Neural crest cell (in vitro differentiated cells): ENCODE measurements around the gene HSPA4. TPM values are rescaled to one million over a fixed set of nuclear protein-coding genes. Genes with fewer than 3 reads are reported as not detected.

Experiments
- DNase-seq: peaks from one replicate; pipeline ENCODE4 v3.0.0; 2021; ENCODE audit warnings: low read depth, mixed read lengths, low spot score
- H3K27ac Mint-ChIP-seq: one replicate; pipeline ENCODE4 v1.8.0; 2021; ENCODE audit warnings: mild to moderate bottlenecking, mixed read lengths; ENCODE audit not compliant: unreplicated experiment
- H3K27me3 Mint-ChIP-seq: 2 replicates; pipeline ENCODE4 v1.8.0; 2021; ENCODE audit warnings: low read depth, mild to moderate bottlenecking, mixed read lengths
- H3K36me3 Mint-ChIP-seq: 2 replicates; pipeline ENCODE4 v1.8.0; 2021; ENCODE audit warnings: low read depth, mild to moderate bottlenecking, mixed read lengths
- H3K4me1 Mint-ChIP-seq: 2 replicates; pipeline ENCODE4 v1.8.0; 2021; ENCODE audit warnings: mixed read lengths
- H3K4me3 Mint-ChIP-seq: one replicate; pipeline ENCODE4 v1.8.0; 2021; ENCODE audit warnings: mild to moderate bottlenecking, mixed read lengths
- H3K9me3 Mint-ChIP-seq: 2 replicates; pipeline ENCODE4 v1.8.0; 2021; ENCODE audit warnings: mixed read lengths
- total RNA-seq: library from RNA; stranded (reverse); gene quantifications from 2 replicates; pipeline ENCODE4 v1.2.1, GENCODE V29; 2021
- TF ChIP-seq, protein P1 (sequence below): fragments of 200-600 bp; sonication (generic); conservative IDR thresholded peaks from 2 replicates; pipeline ENCODE4 v1.5.0; 2021; ENCODE audit warnings: antibody characterized with exemption, mild to moderate bottlenecking

The HSPA4 gene
- total RNA-seq, 1 donor from 2014 or later, result 161 TPM

GRCh38 chr5:133106761-133107572 lies 55.2 kb downstream of the HSPA4 start:
- peaks cover 11% of the 10 kb centered on the region for H3K9me3 Mint-ChIP-seq
- TF ChIP-seq, protein P1, sequence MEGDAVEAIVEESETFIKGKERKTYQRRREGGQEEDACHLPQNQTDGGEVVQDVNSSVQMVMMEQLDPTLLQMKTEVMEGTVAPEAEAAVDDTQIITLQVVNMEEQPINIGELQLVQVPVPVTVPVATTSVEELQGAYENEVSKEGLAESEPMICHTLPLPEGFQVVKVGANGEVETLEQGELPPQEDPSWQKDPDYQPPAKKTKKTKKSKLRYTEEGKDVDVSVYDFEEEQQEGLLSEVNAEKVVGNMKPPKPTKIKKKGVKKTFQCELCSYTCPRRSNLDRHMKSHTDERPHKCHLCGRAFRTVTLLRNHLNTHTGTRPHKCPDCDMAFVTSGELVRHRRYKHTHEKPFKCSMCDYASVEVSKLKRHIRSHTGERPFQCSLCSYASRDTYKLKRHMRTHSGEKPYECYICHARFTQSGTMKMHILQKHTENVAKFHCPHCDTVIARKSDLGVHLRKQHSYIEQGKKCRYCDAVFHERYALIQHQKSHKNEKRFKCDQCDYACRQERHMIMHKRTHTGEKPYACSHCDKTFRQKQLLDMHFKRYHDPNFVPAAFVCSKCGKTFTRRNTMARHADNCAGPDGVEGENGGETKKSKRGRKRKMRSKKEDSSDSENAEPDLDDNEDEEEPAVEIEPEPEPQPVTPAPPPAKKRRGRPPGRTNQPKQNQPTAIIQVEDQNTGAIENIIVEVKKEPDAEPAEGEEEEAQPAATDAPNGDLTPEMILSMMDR, result no peak
- H3K27me3 Mint-ChIP-seq, result peaks cover 5% of the 10 kb centered on the region
- H3K4me1 Mint-ChIP-seq, result peaks cover 9% of the 10 kb centered on the region
- no peak overlapping the region for H3K27ac Mint-ChIP-seq
- peaks cover 32% of the 10 kb centered on the region for H3K36me3 Mint-ChIP-seq
- no peak overlapping the region for H3K4me3 Mint-ChIP-seq
- DNase-seq, result no peak

- Mint-ChIP-seq H3K36me3 (peaks cover 23% of the 10 kb centered on the region), H3K4me3 (peak overlapping the region; percentile 50), H3K27ac (peak overlapping the region; percentile 53), H3K27me3 (peaks cover 5% of the 10 kb centered on the region), H3K4me1 (peaks cover 9% of the 10 kb centered on the region), H3K9me3 (peaks cover 11% of the 10 kb centered on the region)
- DNase-seq, result no peak
- TF ChIP-seq, protein P1, result no peak
Measured at GRCh38 chr5:133108481-133108921, 56.7 kb downstream of the HSPA4 start.

DNA sequence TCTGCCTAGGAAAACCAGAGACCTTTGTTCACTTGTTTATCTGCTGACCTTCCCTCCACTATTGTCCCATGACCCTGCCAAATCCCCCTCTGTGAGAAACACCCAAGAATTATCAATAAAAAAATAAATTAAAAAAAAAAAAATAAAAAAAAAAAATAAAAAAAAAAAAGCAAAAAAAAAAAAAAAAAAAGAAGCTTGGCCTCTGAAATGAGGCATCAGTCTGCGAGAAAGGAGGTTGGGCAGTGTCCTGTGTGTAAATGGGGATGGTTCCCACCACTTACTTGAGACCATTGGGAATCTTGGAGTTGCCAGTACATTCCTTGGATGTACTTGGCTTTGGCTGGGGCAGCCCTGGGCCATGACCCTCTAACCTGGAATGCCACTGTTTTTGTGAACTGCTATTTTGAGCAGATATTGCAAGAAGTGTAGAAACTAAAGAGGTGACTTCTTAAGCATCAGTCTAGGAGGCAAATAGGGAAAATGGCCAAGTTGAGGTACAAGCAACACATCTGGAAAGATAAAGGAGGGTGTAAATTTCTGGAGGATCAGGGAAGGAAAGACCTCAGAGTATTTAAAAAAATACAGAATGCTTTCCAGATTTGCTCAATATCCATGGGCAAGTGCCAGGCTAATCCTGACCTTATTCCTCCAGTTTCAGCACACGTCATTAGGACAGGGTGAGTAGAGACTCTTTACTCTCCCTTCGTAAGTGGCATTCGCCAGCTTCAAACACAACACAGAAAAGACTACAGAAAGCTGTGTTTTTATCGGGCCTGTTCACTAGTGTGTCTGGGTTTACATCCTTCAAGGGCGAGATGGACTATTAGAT lies 58.1 kb downstream of the HSPA4 start:
- DNase-seq, result no peak
- Mint-ChIP-seq H3K4me1 (peaks cover 9% of the 10 kb centered on the region), H3K36me3 (peaks cover 21% of the 10 kb centered on the region), H3K27ac (no peak overlapping the region), H3K27me3 (peaks cover 5% of the 10 kb centered on the region), H3K4me3 (no peak overlapping the region), H3K9me3 (peaks cover 11% of the 10 kb centered on the region)
- TF ChIP-seq, protein P1, result no peak

DNA sequence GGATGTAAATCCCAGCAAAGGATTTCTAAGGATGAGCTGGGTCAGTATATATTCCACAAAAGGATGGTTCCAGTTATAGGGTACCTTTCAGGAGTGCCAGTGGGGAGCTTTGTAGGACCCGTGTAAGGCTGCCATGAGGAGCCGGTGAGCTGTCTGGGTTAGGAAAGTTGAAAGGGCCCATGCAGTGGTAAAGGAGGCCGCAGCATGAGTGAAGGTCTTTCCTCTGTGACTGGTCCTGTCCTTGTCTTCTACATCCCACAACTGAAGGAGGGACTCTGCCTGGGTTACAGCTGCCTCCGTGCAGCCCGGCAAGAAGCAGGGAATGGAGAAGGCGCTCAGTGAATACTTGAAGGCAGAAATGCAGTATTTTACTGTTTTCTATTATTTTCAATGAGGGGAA lies 58.9 kb downstream of the HSPA4 start:
- no peak overlapping the region for H3K27ac Mint-ChIP-seq
- peaks cover 5% of the 10 kb centered on the region for H3K27me3 Mint-ChIP-seq
- peaks cover 6% of the 10 kb centered on the region for H3K4me1 Mint-ChIP-seq
- TF ChIP-seq, protein P1, result no peak
- no peak for DNase-seq
- H3K36me3 Mint-ChIP-seq, result peaks cover 19% of the 10 kb centered on the region
- H3K4me3 Mint-ChIP-seq, result no peak overlapping the region
- peaks cover 11% of the 10 kb centered on the region for H3K9me3 Mint-ChIP-seq

GRCh38 chr5:133111299-133111698 lies 59.5 kb downstream of the HSPA4 start:
- DNase-seq, result peak; percentile 92
- H3K27me3 Mint-ChIP-seq, result peaks cover 6% of the 10 kb centered on the region
- H3K27ac Mint-ChIP-seq, result no peak overlapping the region
- peaks cover 16% of the 10 kb centered on the region for H3K36me3 Mint-ChIP-seq
- peaks cover 5% of the 10 kb centered on the region for H3K4me1 Mint-ChIP-seq
- H3K9me3 Mint-ChIP-seq, result peaks cover 11% of the 10 kb centered on the region
- no peak overlapping the region for H3K4me3 Mint-ChIP-seq
- TF ChIP-seq, protein P1, result peak; percentile 95
